Activated T-helper 1 cell treated with anti-CD3 and anti-CD28 coated beads, Interleukin-12 subunit alpha, Interleukin-12 subunit beta, Interleukin-2, Interleukin-4 antibody, amounts not matched to agents 30 ng/mL and 10 ng/mL and 1 ng/mL, durations not matched to agents 14 hours and 24 hours and 36 hours (primary cell): ENCODE data around the gene CYSRT1. TPM values are rescaled to one million over a fixed set of nuclear protein-coding genes. Genes with fewer than 3 reads are reported as not detected.
A peak's percentile ranks its signal among the peaks of the same experiment; 100 is the strongest.
"Not testable (repeated sequence)": the region's sequence is repeated elsewhere in the genome, so short reads cannot be mapped to it uniquely, and the experiment has no call there.

Source experiments
- DNase-seq: peaks from one replicate; pipeline ENCODE4 v3.0.0; 2021; ENCODE audit warnings: low spot score
- H3K27ac Mint-ChIP-seq: one replicate; pipeline ENCODE4 v1.8.0; 2021; ENCODE audit warnings: mild to moderate bottlenecking, mixed read lengths
- H3K27me3 Mint-ChIP-seq: one replicate; pipeline ENCODE4 v1.8.0; 2022; ENCODE audit warnings: mild to moderate bottlenecking, moderate library complexity, mixed read lengths; ENCODE audit not compliant: insufficient read depth
- H3K36me3 Mint-ChIP-seq: one replicate; pipeline ENCODE4 v1.8.0; 2021; ENCODE audit warnings: low read depth, mixed read lengths
- H3K4me1 Mint-ChIP-seq: one replicate; pipeline ENCODE4 v1.8.0; 2021; ENCODE audit warnings: low read depth, mixed read lengths
- H3K4me3 Mint-ChIP-seq: one replicate; pipeline ENCODE4 v1.8.0; 2021; ENCODE audit warnings: mild to moderate bottlenecking, moderate library complexity, mixed read lengths
- H3K9me3 Mint-ChIP-seq: one replicate; pipeline ENCODE4 v1.8.0; 2021; ENCODE audit warnings: mixed read lengths
- intact Hi-C: fragments of 100-400 bp; cut with micrococcal nuclease; formaldehyde crosslinking; loops from one replicate; pipeline ENCODE4 v1.15.1; 2024
- total RNA-seq: library from RNA; stranded (reverse); gene quantifications from 2 replicates; pipeline ENCODE4 v1.2.3, GENCODE V29; 2022

The CYSRT1 gene
- total RNA-seq, 1 donor from 2014 or later, result 0.60 TPM

- H3K27ac Mint-ChIP-seq, result no peak overlapping the region
- peaks cover 2% of the 10 kb centered on the region for H3K27me3 Mint-ChIP-seq
- intact Hi-C loops, result no loop called here
- no peak overlapping the region for H3K4me3 Mint-ChIP-seq
- no peaks in the 10 kb centered on the region for H3K9me3 Mint-ChIP-seq
- H3K36me3 Mint-ChIP-seq, result no peaks in the 10 kb centered on the region
- DNase-seq, result no peak
- H3K4me1 Mint-ChIP-seq, result peaks cover 5% of the 10 kb centered on the region
Measured at GRCh38 chr9:137252555-137253506, 27.9 kb downstream of the CYSRT1 start.

- Mint-ChIP-seq H3K27me3 (peaks cover 2% of the 10 kb centered on the region), H3K4me1 (peaks cover 5% of the 10 kb centered on the region), H3K27ac (peak overlapping the region; percentile 87), H3K9me3 (no peaks in the 10 kb centered on the region), H3K4me3 (peak overlapping the region; percentile 87), H3K36me3 (peaks cover 3% of the 10 kb centered on the region)
- no peak for DNase-seq
- intact Hi-C loops, result no loop called here
Measured at GRCh38 chr9:137253717-137254623, 29.0 kb downstream of the CYSRT1 start.

DNA sequence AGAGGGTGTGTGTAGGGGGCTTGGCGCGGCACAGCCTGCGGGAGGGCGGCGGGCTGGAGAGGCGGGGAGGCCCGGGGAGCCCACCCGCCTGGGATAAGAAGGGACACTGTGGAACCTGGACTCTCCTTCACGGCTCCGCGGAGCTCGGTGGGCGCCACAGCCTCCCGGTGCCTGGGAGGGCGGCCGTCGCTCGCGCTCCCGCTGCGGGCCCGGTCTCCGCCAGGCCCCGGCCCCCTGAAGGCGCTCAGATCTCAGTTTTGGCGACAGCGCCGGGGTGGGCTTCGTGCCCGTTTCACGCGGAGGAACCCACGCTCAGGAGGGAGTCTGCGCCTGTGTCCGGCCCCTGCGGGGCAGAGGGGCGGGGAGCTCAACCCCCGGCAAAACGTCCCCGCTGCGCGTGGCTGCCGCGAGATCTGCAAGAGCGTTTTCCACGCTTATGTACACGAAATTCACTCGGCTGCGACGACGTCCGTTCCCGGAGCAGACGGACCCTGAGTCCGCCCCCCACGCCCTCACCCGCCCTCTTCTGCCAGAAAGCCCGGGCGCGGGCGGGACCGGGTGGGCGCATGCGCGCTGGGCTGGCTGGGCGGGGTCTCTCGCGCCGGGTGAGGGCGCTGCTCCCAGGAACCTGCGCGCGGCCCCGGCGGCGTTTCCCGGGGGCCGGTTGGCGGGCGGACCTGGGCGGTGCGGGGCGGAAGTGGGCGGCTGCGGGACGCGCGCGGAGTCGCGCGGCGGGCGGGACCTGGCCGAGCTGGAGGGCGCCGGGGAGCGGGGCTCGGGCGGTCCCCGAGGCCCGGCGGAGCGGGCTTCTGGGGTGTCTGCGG lies 29.9 kb downstream of the CYSRT1 start, which contains the start of gene NELFB:
NELFB (plus strand) TSS at position 704 of the 824 bp plus-strand sequence.
- H3K36me3 Mint-ChIP-seq, result peaks cover 7% of the 10 kb centered on the region
- intact Hi-C loops, result loop anchor here (1.0 kb wide), 6 partner anchors 14 to 296 kb away; partner anchors contain the start of genes ANAPC2, MRPL41, NDOR1 and SSNA1
- peaks cover 5% of the 10 kb centered on the region for H3K4me1 Mint-ChIP-seq
- H3K27ac Mint-ChIP-seq, result peak within 1 kb of the TSS; percentile 87
- H3K4me3 Mint-ChIP-seq, result peak within 1 kb of the TSS; percentile 90
- H3K9me3 Mint-ChIP-seq, result no peaks in the 10 kb centered on the region
- H3K27me3 Mint-ChIP-seq, result peaks cover 2% of the 10 kb centered on the region
- peak; percentile 97 for DNase-seq

- Mint-ChIP-seq H3K27me3 (peaks cover 2% of the 10 kb centered on the region), H3K27ac (peak overlapping the region; percentile 70), H3K4me1 (peaks cover 5% of the 10 kb centered on the region), H3K9me3 (no peaks in the 10 kb centered on the region), H3K36me3 (peaks cover 7% of the 10 kb centered on the region), H3K4me3 (peak overlapping the region; percentile 90)
- intact Hi-C loops, result loop anchor here (1.0 kb wide), 6 partner anchors 14 to 296 kb away; partner anchors contain the start of genes ANAPC2, MRPL41, NDOR1 and SSNA1
- DNase-seq, result no peak
Measured at GRCh38 chr9:137255448-137256114, 30.6 kb downstream of the CYSRT1 start.

DNA sequence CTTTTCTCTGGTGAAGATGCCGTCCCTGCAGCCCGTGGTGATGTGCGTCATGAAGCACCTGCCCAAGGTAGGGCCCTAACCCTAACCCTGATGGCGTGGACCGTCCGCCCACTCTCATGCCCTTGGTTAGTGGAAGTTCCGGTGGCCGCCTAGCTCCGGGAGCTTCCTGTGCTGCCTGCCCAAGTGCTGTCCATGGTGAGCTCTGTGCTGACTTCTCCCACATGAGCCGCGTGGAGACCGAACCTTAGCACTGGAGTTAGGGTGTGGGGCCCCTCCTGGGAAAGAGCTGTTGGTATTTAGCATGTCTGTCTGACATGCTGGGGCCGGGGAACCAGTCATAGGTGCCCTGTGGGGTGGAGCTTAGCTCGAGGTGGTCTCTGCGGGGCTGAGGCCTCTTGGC lies 31.4 kb downstream of the CYSRT1 start:
- H3K27ac Mint-ChIP-seq, result no peak overlapping the region
- intact Hi-C loops, result no loop called here

DNA sequence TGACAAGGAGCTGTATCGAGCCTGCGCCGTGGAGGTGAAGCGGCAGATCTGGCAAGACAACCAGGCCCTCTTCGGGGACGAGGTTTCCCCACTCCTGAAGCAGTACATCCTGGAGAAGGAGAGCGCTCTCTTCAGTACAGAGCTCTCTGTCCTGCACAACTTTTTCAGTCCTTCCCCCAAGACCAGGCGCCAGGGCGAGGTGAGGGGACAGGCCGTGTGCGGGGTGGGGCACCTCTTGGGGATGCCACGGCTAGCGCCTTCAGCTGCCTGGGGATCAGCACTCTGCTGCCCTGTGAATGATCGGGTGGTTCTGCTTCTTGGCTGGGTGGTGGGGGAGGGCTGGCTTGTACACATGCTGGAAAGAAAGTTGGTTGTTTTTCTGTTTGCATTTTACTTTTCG lies 31.9 kb downstream of the CYSRT1 start:
- peaks cover 5% of the 10 kb centered on the region for H3K4me1 Mint-ChIP-seq
- H3K36me3 Mint-ChIP-seq, result peaks cover 11% of the 10 kb centered on the region
- intact Hi-C loops, result no loop called here
- H3K27ac Mint-ChIP-seq, result peak overlapping the region; percentile 71
- no peak for DNase-seq
- peaks cover 2% of the 10 kb centered on the region for H3K27me3 Mint-ChIP-seq
- H3K4me3 Mint-ChIP-seq, result peak overlapping the region; percentile 90
- H3K9me3 Mint-ChIP-seq, result no peaks in the 10 kb centered on the region

More for the DNA sequence above, 31.4 kb downstream of the CYSRT1 start:
- no peaks in the 10 kb centered on the region for H3K9me3 Mint-ChIP-seq
- peaks cover 5% of the 10 kb centered on the region for H3K4me1 Mint-ChIP-seq
- H3K4me3 Mint-ChIP-seq, result peak overlapping the region; percentile 90
- H3K27me3 Mint-ChIP-seq, result peaks cover 2% of the 10 kb centered on the region
- peaks cover 7% of the 10 kb centered on the region for H3K36me3 Mint-ChIP-seq
- no peak for DNase-seq

- peaks cover 12% of the 10 kb centered on the region for H3K36me3 Mint-ChIP-seq
- H3K9me3 Mint-ChIP-seq, result not testable (repeated sequence)
Measured at GRCh38 chr9:137262173-137262908, 37.4 kb downstream of the CYSRT1 start.

DNA sequence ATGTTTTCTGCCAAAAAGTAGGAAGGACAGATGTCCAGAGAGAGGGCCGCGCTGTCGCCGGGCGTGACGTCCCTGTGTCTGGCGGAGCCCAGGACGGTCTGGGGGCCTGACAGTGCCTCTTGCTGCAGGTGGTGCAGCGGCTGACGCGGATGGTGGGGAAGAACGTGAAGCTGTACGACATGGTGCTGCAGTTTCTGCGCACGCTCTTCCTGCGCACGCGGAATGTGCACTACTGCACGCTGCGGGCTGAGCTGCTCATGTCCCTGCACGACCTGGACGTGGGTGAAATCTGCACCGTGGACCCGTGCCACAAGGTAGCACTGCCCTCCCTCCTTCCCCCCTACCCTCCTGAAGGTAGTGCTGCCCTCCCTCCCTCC lies 37.9 kb downstream of the CYSRT1 start:
- no peak for DNase-seq
- Mint-ChIP-seq H3K4me3 (no peak overlapping the region), H3K27me3 (no peaks in the 10 kb centered on the region), H3K36me3 (peaks cover 15% of the 10 kb centered on the region), H3K9me3 (no peaks in the 10 kb centered on the region), H3K4me1 (no peaks in the 10 kb centered on the region), H3K27ac (no peak overlapping the region)
- intact Hi-C loops, result no loop called here

More at GRCh38 chr9:137262173-137262908, 37.4 kb downstream of the CYSRT1 start:
- H3K27me3 Mint-ChIP-seq, H3K4me1 Mint-ChIP-seq, H3K27ac Mint-ChIP-seq, intact Hi-C loops, H3K4me3 Mint-ChIP-seq, DNase-seq: not testable (repeated sequence)

GRCh38 chr9:137263506-137263905 lies 38.5 kb downstream of the CYSRT1 start:
- Mint-ChIP-seq H3K27ac (no peak overlapping the region), H3K4me1 (no peaks in the 10 kb centered on the region), H3K4me3 (no peak overlapping the region), H3K36me3 (peaks cover 17% of the 10 kb centered on the region), H3K27me3 (no peaks in the 10 kb centered on the region), H3K9me3 (no peaks in the 10 kb centered on the region)
- intact Hi-C loops, result no loop called here
- DNase-seq, result no peak

GRCh38 chr9:137264067-137264466 lies 39.1 kb downstream of the CYSRT1 start:
- Mint-ChIP-seq H3K9me3 (no peaks in the 10 kb centered on the region), H3K27ac (no peak overlapping the region), H3K36me3 (peaks cover 15% of the 10 kb centered on the region), H3K27me3 (no peaks in the 10 kb centered on the region), H3K4me3 (no peak overlapping the region), H3K4me1 (no peaks in the 10 kb centered on the region)
- DNase-seq, result no peak
- intact Hi-C loops, result no loop called here

DNA sequence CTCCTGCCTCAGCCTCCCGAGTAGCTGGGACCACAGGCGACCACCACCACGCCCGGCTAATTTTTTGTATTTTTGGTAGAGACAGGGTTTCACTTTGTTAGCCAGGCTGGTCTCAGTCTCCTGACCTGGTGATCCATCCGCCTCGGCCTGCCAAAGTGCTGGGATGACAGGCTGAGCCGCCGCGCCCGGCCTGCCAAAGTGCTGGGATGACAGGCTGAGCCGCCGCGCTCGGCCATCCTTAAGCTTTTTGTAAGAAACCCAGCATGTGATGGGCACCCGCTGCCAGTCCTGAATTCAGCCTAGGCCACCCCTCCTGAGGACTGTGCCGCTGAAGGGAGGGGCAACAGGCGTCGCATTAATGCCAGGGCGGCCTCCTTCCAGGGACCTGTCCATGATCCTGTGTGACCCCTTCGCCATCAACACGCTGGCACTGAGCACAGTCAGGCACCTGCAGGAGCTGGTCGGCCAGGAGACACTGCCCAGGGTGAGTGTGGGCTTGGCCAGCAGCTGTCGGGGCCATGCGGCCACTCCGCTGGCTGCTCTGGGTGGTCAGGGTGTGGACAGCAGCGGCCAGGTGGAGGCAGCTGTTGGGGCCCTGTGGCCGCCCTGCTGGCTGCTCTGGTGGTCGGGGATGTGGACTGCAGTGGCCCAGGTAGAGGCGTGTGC lies 40.7 kb downstream of the CYSRT1 start:
- intact Hi-C loops, result no loop called here
- DNase-seq, result no peak
- Mint-ChIP-seq H3K36me3 (peaks cover 12% of the 10 kb centered on the region), H3K27me3 (no peaks in the 10 kb centered on the region), H3K4me3 (no peak overlapping the region), H3K4me1 (no peaks in the 10 kb centered on the region), H3K27ac (no peak overlapping the region), H3K9me3 (no peaks in the 10 kb centered on the region)
